NCI-H226 (cell line): ENCODE measurements around the gene CHID1.
A peak's percentile ranks its signal among the peaks of the same experiment; 100 is the strongest.

Experiments
- DNase-seq: peaks from one replicate; pipeline ENCODE4 v3.0.0-alpha.2; 2015

Gene CHID1

DNA sequence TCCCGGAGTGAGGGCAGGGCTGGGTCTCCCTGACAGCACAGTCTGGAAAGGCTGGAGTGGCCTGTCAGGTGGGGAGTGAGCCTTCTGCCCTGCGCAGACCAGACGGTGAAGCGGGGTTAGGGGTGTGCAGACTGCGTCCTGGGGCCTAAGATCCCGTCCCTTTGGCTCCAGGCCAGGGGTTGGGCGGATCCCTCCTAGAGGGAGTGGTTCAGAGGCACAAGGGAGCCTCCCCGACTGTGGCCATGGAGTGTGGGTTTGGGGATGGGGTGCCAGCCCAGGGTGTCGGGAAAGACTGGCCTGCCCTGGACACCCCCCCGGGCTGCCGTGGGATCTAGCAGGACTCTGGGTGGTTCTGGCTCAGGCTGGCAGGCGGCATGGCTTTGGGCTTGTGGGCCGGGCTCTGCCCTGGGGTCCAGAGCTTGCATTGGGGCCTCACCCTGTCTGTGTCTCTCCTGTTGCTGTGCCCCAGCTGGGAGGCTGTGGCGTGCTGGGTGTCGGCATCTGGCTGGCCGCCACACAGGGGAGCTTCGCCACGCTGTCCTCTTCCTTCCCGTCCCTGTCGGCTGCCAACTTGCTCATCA lies 48.4 kb downstream of the CHID1 start:
- no peak for DNase-seq

DNA sequence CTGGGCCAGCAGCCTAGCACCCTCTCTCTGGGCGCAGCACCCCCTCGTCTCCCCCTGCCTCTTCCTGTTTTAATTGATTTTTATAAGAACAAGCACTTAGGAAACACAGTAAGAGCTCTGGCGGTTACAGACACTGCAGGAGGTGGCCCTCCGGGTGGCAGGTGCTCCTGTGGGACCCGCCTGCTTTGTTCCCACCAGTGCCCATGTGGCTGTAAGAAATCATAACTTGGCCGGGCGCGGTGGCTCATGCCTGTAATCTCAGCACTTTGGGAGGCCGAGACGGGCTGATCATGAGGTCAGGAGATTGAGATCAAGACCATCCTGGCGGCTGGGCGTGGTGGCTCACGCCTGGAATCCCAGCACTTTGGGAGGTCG lies 49.5 kb downstream of the CHID1 start:
- DNase-seq = no peak

DNA sequence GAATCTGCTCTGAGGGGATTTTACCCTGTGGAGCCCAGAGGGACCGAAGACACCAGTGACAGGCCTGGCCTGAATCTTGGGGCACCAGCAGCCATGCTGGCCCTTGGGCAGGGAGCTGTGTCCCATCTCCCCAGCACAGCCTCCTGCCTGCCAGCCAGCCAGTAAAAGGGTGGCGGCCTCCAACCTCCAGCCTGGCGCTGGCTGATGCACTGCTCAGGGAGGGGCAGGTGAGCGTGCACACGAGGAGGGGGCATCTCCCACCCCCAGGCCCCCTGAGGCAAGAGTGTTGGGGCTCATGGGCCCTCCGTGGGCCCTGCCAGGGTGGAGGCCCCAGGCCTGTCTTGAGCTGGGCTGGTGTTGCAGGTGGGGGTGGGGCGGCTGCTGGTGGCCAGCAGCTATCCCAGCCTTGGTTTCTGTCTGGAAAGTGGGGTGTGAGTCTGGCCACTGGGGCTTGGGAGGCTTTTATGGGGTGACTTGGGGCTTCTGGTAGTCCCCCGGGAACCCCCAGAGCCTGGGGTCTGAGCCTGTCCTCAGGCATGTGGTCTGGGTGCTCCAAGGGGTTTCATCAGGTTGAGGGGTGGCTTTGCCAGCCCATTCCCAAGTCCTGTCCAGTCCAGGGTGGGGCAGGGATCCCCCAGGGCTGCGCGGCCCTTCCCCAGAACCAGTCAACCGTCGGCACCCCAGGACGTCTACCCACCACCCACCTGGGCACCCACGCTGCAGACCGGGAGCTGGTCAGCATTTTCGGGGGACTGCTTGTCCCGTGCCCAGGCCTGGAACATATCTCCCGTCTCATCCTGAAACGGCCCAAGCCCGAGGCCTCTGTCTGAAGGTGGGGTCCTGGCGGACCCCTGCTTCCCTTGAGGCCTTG lies 50.1 kb downstream of the CHID1 start:
- no peak for DNase-seq

DNA sequence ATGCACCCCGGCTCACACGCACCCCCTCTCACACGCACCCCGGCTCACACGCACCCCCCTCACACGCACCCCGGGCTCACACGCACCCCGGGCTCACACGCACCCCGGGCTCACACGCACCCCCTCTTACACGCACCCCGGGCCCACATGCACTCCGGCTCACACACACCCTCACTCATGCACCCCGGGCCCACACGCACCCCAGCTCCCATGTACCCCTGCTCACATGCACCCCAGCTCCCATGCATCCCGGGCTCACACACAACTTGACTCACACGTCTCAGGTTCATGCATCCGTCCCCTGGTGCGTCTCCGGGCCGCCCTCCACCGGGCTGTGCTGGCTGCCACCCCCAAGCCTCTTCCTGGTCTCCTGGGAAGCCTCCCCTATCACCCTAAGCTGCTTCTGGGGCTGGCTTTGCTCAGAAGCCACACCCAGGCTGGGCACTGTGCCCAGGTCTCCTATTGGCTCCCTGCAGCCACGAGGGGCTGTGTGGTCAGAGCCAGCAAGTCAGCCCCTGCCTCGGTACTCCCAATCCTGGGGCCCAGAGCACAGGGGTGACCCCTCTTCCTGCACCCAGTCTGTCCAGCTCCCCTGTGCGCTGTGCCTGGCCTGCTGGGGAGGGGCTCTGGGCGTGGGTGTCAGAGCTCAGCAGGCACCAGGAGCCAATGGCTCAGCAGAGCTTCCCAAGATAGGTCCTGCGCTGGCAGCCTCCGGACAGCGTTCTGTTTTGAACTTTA lies 51.0 kb downstream of the CHID1 start:
- peak; percentile 74 for DNase-seq

DNA sequence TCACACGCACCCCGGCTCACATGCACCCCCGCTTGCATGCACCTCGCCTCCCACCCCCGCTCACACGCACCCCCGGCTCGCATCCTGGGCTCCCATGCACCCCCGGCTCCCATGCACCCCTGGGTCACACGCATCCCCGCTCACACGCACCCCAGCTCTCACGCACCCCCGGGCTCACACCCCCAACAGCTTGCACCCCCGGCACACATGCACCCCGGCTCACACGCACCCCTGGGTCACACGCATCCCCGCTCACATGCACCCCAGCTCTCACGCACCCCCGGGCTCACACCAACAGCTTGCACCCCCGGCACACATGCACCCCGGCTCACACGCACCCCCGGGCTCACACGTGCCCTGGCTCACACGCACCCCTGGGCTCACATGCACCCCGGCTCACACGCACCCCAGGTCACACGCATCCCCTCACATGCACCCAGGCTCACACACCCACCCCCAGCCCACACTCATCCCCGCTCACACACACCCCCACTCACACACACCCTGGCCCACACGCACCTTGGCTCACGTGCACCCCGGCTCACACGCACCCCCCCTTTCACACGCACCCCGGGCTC lies 51.8 kb downstream of the CHID1 start:
- no peak for DNase-seq

DNA sequence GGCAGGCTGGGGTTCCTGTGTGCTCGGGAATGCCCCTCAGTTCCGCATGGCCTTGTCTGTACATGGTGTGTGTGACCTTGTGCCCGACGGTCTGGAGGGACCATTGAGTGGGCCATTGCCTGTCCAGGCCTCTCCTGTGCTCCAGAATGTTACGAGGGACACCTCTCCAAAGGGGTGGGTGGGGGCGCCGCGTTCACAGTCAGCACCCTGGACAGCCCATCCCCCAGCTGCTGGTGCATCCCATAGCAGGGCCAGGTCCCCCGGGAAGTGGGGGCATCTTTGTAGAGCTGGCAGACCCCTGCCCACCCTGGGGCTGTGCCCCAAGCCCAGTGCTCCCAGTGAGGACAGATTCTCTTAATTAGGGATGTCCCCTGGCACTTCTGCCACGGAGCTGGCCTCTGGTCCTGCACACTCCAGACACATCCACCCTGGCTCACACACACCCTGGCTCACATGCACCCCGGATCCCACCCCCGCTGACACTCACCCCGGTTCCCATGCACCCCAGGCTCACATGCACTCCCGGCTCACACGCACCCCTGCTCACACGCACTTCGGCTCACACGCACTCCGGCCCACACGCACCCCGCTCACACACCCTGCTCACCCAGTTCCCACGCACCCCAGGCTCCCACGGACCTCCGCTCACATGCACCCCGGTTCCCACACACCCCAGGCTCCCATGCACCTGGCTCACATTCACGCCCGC lies 52.4 kb downstream of the CHID1 start:
- DNase-seq = no peak

DNA sequence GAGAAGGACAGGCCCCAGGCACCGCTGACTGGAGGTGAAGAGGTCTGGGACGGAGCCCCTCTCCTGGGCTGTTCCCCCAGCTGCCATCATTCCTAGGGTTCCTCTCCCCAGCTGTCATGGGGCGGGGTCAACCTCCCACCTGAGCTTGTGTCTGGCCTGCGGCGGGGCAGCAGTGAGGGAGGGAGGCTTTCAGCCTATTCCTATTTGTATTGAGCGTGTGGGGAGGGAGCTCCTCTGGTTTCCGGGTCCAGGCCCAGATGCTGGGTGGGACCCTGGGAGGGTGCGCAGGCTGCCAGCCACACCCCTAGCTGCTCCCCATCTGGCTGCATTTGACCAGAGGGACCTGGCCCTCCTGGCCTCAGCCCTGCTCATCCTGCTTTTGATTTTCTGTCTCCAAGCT lies 54.2 kb downstream of the CHID1 start:
- DNase-seq = no peak

DNA sequence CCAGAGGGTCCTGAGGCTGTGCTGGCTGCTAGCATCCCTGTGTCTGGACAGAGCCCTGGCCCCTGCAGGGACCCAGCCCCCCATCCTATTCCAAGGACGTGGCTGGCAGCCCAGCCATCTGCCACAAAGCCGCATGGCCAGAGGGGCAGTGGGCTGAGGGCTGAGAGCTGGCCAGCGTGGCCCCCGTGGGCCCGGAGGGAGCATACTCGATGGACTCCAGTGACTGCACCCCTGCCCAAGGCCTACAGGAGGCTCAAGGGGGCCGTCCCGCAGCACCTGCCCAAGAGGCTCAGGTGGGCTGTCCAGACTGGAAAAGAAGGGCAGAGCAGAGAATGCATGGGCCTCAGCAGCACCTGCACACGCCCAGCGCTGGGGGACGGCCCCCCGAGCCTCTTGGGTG lies 54.8 kb downstream of the CHID1 start:
- DNase-seq = no peak

DNA sequence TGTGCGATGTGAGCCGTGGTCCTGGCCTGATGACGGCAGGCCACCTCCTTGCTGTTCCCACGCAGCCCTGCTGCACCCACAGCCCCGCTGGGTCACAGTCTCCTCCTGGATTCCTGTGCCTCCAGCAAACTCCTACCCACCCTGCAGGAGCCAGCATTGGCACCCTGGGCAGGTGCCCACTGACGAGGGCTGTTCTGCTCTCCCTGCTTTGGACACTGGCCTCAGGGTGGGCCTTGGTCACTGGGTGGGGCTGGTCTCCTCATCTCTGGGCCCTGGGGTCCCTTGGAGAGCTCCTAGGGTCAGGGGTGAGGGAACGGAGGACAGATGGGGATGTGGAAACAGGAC lies 55.3 kb downstream of the CHID1 start:
- DNase-seq = no peak

DNA sequence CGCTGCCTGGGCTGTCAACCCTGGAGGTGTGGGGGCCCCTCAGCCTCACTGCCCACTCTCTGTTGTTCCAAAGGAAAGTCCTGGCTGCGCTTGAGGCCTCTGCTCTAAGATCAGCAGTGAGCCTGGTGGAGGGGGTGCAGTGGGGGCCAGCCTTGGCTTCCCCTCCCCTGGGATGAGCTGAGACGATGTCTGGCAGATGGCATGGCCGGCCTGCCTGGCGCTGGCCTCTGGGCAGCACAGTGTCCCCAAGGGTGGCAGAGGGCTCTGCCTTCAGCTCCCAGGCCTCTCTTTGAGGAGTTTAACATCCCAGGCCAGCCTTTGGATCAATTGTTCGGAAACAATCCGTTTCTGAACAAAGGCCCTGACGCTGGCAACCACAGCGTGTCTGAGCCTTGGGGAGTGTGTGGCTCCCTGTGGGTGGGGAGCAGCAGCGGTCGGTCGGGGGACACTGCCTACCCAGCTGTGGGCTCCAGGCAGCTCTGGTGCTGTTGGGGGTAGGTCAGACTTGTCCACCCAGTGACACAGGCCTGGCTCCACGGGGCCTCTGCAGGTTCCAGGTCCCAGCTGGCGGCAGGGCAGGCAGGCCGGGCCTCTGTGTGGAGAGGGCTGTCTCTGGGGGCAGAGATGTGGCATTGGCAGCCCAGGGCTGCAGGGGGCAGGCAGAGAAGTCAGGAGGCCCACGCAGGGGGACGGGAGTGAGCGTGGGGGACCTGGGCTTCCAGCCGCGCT lies 55.8 kb downstream of the CHID1 start:
- DNase-seq = no peak

DNA sequence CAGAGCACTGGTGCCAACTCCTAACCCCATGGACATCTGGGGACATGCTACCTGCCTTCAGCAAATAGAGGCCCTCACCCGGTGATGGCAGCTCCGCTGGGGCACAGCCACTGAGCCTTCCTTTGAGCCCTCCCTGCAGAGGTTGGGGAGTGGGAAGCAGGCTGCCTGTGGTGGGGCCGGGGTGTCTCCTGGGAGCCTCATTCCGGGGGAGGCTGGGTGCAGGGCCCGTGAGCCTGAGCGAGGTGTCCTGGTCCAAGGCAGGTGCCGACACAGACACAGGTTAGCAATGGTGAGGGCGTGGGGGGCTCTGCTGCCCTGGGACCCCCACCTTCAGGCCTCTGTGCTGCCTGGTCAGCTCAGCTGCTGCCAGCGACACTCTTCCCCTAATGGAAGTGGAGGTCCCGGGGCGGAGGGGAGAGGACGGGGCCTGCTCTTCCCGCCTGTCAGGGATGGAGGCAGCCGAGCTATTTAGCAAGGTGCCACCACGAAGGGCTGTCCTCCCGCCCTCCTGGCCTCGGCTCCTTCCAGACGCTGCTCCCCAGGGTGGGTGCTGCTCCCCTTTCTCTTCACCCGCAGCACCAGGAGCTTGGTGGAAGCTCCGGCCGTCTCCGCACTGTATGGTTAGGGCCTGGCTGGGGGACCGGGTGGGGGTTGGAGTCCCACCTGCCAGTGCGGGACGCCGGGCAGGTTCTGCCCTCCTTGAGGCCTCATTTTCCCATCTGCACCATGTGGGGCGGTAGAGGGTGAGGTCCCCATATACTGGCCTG lies 56.7 kb downstream of the CHID1 start:
- DNase-seq = no peak

DNA sequence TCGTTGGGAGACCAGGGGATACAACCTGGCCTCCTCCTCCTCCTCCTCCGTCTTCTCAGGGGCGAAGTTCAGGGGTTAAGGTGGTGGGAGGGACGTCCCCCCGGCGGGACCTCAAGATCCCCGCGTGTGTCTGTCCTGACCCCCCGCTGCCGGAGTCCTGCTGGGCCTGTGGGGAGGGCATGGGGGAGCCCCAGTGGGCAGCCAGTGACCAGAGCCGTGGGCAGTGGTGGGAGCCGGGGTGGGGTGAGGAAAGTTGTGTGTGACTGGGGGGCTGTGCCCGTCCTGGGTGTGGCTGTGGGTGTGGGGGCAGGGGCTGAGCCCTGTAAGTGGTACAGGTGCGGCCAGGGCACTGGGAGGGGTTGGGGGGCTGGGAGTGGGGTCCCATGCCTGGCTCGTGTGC lies 57.8 kb downstream of the CHID1 start:
- no peak for DNase-seq

DNA sequence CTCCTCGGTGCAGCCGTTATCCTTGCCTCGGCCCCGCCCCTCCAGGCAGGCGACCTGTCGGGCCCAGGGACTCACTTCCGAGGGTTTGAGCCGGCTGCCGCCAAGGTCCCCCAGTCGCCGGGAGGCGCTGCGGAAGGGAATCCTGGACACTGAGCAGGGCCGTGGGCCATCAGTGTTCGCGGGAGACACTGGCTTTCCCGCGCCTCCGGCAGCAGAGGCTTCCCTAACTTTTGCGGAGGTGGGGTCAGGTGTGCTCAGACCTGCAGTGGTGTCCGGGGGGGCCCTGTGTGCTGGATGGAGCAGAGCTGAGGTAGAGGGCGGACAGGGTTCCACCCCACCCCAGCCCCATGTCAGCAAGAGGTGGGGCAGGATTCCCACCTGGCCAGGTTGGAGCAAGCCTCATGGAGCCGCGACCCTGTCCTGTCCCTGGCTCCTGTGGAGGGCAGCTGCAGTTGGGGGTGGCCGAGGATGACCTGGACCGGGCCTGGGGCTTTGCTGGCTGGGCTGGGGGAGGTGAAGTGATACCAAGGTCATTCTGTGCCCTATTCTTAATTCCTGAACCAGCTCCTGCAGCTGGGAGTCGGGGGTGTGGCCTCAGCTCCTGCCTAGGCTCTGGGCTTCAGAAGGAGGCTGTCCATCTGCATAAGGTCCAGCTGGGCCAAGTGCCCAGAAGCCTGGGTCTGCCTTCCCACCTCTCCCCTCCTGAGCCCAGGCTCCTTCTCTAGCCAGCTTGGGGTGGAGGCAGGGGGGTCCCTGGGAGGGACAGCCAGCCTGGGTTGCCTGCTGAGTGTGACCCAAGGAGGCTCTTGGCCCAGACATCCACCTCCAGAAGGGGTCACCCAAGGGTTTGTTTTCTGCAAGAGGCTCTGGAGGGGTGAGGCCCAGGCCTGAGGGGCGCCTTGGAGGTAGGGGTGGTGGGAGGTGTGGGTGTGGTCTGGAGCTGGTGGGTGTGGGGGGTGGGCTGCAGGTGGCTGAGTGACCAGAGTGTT lies 59.5 kb downstream of the CHID1 start:
- DNase-seq = no peak

DNA sequence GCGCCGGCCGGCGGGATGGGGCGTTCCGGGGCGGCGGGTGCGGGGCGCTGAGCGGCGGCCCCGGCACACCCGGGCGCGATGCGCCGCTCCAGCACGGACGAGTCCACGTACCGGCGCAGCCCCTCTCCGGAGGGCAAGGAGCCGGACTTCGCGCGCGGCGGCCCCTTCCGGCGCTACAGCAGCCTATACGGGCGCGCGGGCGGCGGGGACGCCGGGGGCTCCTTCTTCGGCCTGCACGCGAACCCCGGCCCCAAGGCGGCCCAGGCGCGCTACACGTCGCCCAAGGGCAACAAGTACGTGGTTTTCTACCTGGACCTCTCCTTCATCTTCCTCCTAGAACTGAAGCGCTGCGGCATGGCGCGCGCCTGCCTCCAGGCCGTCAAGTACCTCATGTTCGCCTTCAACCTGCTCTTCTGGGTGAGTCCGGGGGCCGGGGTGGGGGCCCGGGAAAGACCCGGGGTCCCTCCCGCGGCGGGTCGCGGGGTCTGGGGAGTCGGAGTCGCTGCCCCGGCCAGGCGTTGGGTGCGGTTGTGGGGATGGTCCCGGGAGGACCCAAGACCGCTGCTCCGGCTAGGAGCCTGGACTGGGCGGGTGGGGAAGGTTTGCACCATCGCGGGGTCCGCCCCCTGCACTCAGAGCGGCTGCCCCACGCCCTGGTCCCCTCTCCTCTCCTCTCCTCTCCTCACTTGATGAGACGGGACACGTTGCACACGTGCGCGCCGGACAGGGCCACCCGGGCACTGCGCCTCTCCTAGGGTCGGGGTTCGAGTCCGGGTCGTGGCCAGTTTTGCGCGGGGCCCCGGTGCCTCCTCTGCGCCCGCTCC lies 60.4 kb downstream of the CHID1 start:
- DNase-seq = no peak

DNA sequence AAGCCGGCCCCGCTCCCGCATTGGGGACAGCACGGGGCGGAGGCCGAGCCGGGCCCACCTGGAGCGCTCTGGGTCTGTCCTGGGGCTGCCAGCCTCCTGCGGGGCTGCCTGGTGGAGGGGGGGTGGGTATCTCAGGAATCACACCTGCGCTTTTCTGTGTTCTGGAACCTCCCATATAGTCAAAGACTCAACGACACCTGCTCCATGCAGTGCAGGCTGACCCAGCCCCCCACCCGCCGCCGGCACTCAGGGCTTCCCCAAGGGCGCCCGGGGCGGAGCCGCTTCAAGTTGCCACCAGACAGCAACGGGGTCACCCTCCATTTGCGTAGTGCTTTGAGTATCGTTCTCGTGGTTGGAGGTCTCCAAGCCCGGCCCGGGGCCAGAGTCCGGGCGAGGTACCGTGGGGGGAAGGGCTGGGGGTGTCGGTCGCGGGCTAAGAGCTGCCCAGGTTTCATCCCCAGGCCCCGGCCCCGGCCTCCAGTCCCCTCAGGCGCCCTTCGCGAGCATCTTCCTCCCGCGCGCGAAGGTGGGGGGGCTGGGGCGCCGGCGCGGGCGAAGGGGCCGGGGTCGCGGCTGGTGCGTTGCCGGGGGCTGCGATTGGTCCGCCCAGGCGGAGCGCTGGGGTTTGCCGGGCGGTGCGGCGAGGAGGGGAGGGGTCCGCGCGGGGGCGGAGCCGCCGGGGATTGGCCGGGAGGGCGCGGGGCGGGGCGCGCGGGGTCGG lies 61.3 kb downstream of the CHID1 start:
- DNase-seq = no peak

DNA sequence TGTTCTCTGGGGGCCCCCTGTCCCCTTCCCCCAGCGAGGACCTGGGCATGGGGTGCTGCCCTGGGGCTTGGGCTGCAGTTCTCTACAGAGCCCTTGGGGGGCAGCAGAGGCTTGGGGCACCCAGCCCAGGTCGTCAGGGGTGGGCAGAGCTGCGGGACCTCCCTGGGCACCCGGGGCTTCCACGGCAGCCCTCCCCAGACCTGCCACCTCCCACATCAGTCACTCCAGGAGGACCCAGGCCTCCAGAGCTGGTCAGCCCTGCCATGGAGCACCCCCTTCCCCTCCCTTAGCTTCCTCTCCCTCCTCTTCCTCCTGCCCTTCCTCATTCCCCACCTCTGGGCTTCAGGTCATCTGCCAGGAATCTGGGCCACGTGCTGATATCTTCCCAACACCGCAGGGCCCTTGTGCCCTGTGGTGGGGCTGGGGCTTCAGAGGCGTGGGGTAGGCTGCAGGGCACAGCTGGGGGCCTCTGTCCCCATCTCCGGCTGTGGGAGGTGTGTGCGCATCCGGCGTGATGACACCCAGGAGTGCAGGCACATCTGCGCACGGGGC lies 62.2 kb downstream of the CHID1 start:
- no peak for DNase-seq

DNA sequence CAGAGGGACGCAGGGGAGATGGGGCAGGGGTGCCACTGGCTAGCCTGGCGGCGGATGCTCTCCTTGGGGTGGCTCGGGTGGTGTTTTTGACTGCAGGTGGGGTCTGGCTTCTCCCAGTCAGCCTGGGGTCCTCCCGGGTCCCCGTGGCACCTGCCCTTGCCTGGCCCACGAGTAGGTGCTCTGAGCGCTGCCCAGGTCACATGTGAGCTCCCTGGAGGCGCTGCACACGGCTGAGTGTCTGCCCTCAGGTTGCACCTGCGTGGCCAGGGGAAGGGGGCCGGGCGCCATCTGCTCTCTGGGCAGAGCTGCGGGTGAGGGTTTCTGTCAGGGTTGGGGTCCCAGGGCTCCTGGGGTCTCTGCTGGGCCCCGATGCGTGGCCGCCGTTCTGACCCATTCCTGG lies 62.7 kb downstream of the CHID1 start:
- no peak for DNase-seq

DNA sequence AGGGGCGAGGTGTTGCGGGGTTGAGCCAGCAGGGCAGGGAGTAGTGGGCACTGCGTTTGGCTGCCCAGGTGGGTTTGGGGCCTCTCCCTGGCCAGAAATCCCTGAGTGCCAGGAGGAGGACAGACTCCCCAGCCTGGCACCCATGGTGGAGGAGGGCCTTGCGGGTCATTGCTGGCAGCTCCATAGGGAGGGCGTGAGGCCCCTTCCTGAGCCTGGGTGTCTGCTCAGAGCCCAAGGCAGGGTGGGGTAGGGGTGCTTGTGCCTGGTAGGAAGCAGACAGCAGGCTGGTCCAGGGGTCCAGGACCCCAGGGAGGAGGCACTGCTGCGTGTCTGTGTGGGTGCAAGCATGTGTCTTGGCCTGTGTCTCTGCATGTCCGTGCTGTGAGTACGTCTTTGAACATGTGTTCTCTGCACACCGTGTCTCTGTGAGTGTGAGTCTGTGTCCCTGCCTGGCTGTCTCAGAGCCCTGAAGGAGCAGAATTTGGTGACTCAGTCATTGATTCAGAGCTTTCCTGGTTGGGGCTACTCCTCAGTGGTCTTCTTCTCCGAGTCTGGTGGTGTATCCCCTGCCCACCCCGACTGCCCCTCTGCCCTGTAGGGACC lies 64.0 kb downstream of the CHID1 start:
- DNase-seq = no peak
